GM18508 (cell line): Measurements from ENCODE around the gene MTHFS.
A peak's percentile ranks its signal among the peaks of the same experiment; 100 is the strongest.
"Not testable (repeated sequence)": the region's sequence is repeated elsewhere in the genome, so short reads cannot be mapped to it uniquely, and the experiment has no call there.

Experiments used
- ATAC-seq: cut with Tn5 transposase; IDR thresholded peaks from one replicate; pipeline ENCODE4 v1.9.1; 2021; ENCODE audit warnings: moderate number of reproducible peaks; ENCODE audit not compliant: insufficient read depth, unreplicated experiment

MTHFS gene

GRCh38 chr15:79916502-79917132 lies 19.8 kb upstream of the MTHFS start:
- ATAC-seq, result no peak

DNA sequence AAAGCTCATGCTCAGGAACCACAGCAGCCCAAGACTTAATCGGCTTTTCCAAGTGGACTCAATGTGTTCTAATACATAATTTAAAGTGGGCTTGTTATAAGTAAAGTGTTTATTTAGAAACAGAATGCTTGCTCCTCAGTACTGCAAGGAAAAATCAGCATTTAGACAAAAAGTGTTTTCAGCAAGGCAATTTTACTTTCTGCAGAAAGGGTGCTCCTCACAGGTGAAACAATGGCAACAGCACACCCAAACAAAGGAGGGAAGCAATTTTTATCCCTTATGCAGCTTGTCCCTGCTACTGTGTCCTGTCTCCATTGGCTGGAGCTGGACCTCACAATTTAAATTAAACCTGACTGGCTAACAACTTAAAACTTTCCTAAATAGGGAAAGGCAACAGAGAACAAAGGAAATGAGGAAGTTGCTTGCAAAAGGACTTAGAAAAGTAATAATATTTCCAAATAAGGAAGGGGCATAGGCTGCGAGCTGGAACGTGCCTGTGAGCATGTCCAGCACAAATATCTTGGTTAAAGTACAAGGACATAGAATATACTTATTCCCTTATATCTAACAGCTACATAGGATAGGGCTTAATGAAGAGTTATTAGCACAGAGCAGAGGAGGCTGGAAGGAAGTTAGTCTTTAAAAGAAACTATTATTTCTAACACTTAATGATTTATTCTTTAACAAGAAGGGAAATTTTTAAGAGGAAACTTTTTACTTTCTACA lies 19.1 kb upstream of the MTHFS start:
- ATAC-seq, result not testable (repeated sequence)

DNA sequence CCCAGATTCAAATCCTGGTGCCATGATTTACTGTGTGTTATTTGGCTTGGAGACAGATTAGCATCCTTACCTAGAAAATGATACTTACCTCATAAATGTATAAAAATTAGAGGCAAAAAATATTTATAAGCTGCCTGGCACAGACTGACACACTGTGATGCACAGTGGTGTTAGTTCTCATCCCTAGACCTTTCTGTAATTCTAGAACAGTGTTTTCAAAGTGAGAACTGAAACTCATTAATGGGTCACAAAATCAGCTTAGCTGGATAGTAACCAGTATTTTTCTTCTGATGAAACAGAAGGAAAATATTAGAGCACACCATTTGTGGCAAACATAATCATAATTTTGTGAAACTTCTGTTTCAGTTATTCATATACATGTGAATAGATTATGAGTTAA lies 17.9 kb upstream of the MTHFS start:
- no peak for ATAC-seq

DNA sequence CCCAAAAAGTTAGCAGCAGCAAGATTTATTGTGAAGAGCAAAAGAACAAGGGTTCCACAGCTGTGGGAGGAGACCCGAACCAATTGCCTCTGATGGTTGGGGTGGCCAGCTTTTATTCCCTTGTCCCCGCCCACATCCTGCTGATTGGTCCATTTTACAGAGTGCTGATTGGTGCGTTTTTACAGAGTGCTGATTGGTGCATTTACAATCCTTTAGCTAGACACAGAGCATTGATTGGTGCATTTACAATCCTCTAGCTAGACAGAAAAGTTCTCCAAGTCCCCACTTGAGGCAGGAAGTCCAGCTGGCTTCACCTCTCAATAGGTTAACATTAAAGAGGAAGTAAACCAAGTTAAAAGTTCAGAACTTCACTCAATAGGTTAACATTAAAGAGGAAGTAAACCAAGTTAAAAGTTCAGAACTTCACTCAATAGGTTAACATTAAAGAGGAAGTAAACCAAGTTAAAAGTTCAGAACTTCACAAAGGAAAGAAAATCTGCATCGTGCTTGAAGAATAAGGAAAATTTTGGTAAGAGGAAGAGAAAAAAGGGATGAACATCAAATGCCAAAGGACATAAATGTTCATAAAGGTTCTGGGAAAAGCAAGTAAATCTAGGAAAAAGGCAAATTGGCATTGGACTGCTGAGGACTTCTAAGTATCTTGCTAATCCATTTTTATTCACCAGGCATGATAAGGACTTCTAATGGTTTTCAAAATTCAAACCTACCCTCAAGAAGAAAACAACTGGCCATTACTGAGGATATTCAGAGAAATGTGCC lies 12.9 kb upstream of the MTHFS start:
- ATAC-seq, result not testable (repeated sequence)

DNA sequence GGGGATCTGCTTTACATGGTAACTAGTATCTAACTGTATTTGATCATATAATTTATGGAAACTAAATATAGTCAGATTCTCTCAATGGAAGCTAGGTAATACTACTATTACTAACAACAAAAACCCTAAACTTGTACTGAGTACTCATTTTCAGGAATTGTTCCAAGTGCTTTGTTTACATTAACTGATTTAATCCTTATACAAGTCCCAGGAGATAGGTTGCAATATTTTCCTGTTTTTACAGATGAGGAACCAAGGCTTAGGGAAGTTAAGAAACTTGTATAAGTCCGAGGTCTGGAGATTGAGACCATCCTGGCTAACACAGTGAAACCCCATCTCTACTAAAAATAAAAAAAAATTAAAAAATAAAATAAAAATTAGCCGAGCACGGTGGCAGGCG lies 7.5 kb upstream of the MTHFS start:
- ATAC-seq, result no peak

- no peak for ATAC-seq
Measured at GRCh38 chr15:79903626-79904025, 6.8 kb upstream of the MTHFS start.

GRCh38 chr15:79903144-79903543 lies 6.3 kb upstream of the MTHFS start:
- no peak for ATAC-seq

DNA sequence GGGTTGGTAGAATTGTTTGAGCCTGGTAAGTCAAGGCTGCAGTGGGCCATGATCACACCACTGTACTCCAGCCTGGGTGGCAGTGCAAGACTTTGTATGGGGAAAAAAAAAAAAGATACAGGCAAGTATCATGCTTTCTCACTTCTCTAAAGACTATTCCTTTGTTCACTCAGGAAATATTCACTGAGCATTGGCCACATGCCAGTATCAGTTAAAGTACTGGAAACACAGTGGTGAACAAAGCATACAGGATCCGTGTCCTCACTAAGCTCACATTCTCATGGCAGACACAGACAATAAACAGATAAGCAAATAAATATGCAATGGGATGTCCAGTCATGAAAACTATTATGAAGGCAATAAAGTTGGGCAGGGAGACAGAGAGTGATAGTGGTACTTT lies 5.1 kb upstream of the MTHFS start:
- ATAC-seq, result no peak

DNA sequence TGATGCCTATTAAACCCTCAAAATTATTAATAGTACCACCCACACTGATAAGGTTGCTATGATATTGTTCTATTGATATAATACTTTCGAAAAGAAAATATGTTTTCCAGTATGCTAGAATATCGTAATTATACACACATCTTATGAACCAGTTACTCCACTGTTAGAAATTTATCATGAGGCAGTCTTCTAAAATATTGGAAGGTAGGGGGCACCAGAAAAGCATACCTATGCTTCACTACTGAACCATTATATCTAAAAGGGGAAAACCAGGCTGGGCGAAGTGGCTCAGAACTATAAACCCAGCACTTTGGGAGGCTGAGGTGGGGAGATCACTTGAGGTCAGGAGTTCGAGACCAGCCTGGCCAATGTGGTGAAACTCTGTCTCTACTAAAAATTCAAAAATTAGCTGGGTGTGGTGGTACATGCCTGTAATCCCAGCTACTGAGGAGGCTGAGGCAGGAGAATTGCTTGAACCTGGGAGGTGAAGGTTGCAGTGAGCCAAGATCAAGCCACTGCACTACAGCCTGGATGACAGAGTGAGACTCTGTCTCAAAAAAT lies 4.1 kb upstream of the MTHFS start:
- not testable (repeated sequence) for ATAC-seq

DNA sequence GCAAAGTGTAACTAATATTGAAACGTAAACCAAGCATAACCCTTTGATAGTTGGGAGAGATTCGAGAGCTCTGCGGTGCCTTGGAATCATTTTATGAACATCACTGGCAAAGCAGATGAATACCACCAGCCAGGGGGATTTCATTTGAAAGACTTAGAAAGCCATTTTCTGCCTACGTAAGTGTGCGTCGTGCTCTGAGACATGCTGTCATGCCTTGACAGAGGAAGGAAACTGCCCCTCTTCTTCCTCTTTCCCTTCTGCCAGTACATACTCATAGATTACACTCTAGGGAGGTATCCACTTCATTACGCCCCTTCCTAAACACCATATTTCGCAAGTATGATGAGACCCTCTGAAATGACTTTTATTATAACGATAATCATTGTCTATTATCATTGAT lies 3.3 kb upstream of the MTHFS start:
- no peak for ATAC-seq

DNA sequence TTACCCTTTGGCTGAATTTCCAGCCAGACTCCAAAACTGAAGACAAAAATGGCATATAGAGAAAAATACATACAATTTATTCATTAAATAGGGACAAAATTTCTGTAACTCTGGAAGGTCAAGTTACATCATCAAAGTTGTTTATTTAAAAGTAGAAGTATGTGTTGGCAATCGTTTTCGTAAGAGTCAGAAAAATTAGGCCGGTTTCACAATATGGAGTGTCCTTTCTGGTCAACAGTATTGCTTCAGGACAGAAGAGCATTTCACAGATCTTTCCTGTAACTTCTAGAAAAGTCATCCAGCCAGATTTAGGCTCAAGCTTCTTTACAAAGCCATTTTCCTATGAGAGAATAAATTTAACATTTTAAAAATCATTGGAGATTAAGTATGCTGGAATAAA lies 2.0 kb upstream of the MTHFS start:
- ATAC-seq, result not testable (repeated sequence)

DNA sequence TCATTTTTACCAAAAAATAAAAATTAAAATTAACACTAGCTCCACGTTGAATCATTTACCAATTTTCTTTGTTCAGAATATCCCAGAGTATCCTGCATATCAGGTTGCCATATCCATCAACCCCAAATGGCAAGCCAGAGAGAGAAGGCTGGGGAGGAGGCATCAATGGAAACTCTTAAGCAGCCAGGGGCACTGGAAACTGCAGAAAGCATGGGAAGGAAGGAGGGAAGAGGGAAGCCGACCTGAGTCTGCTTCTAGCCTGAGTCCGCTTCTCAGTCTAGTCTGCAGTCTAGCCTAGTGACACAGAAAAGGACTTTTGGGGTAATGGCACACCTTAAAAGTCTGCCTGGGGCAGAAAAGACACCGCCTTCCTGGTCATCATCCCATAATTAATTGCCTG lies 1.6 kb upstream of the MTHFS start:
- ATAC-seq, result no peak

DNA sequence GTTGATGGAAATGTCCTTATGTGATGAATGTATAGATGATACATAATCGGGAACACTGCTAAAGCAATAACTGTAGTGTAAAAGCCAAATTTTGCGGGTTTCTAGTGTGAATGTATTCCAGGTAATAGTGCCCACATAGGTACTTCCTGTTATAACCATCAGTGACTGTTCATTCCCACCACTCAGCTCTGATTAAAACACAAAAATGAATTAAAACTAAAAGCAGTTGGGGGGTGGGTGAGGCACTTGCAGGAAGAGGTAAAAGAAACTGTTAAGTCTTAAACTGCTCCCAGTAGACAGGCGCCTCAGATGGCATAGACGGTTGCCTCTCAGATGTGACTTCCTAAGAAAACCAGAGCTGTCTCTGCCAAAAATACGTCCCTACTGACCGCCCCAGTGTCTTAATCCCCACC lies 893 bp upstream of the MTHFS start:
- ATAC-seq, result no peak

- ATAC-seq, result no peak
Measured at GRCh38 chr15:79897380-79897678, 515 bp upstream of the MTHFS start.

DNA sequence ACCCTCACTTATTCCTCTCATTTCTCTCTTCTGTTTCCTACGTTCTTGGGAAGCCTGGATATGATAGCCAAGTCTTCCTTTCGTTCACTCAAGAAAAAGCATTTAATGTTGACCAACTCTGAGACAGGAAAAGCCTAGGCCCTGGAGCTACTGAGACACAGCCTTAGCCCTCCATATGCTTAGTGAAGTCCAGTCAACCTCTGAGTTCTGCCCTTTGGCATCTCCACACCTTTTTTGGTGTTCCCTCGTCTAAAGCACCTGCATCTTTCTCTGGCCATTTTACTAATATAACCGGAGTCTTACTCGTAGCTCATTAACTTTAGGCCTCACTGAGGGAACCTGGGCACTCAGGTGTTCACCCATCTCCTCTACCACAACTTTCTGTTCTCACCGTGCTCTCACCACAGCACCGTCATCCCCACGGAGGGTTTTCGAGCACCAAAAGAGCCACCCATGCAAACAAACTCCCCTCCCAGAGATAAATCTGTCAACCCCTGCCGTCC lies 632 bp downstream of the MTHFS start:
- peak; percentile 39 for ATAC-seq

DNA sequence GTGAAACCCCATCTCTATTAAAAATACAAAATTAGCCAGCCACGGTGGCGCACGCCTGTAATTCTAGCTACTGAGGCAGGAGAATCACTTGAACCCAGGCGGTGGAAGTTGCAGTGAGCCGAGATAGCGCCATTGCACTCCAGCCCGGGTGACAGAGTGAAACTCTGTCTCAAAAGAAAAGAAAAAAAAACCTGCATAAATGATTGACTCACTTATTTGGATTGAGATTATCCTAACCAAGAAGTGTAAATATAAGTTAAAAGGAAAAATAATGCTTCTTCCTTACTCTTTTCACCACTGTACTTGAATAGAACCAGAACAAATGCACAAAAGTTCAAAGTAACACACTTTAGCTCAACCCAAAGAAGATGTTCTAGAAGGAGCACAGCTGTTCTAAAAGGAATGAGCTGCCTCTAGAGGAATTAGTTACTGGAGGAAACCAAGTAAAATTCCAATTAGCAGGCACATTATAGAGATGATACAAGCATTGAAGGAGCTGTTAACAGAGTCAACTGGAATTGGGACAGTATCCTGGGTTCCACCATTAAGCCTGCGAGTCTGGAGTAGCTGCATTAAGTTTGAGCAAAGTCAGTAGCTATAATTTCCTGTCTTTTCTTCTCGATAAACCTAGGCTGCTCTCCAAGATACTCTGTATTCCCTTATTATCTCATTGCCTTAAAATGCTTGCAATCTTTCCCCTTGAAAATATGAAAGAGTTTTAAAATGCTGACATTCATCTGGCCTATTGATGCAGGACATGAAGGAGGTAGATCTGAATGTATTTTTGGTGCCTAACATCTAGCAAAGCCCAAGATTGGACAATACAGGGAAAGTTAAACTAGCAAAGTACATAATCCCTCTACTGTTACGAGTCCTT lies 9.5 kb downstream of the MTHFS start:
- no peak for ATAC-seq

DNA sequence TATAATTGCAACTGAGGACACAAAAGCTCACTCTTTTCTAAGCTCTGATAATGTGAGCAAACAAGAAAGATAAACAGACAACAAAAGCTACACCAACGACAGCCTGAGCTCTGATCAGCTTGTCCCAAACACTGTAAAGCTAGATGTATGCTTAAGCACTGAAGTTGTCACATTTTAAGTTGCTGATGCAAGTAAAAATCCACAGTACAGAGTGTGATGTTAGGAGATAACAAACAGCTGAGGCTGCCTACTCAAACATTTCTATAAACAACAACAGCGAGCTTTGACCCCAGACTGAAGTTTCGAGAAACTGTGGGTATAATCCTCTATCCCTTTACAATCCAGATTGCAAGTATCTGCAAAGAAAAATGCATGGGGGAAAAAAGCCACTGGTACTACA lies 10.7 kb downstream of the MTHFS start:
- ATAC-seq, result no peak

DNA sequence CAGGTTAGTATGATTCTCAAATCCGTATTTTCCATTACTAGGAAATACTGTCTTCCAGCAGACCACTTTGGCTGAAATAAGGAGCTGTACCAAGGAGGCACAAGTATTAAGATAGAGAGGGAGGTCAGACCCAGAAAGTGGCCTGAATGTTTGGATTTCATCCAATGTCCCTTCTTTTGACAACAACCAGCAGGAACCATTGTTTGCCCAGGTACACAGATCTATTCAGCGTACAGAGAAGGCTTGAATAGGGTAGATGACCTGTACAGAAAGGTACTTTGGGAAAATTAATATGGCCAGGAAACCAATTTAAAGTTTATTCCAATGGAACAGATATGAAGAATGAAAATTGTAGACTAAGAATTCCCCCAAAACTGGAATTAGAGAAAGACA lies 12.6 kb downstream of the MTHFS start:
- ATAC-seq, result no peak

DNA sequence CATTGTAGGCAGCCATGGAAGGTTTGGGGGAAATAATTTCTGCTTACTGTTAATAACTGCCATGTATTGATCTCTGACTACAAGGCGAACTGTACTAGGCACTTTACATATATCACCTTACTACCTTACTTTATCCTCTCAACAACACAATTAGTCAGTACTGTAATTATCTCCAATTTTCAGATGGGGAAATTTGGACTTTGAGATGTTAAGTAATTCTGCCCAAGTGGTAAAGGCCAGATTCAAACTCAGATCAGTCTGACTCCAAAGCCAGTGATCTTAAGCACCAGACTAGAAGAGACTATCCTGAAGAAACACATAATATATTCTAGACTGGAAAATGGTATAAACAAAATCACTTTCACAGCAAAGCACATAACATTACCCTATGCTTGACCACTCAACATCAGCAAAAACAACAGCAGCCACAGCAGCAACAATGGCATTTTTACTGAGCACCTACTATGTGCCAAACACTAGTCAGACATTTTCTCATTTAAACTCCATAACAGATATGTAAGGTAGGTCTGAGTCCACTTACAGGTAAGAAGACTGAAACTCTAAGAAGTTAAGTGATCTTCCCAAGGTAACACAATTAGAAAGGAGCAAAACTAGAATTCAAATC lies 13.1 kb downstream of the MTHFS start:
- no peak for ATAC-seq

DNA sequence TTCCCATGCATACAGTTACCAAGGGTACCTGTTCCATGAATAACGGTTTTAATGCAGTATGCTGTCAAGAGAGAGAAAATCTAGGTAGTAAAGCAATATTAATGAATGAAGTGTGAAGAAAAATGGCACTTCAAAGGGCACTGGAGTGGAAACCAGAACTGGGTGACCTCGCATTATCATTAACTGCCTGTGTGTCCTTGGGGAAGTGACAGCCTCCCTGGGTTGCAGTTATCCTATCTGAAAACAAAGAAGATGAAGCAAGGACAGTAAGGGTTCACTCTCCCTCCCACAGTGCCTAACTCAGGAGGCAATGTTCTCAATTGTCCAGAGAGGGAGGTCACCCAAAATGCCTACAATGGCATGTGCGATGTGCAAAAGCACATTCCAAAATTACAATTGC lies 15.1 kb downstream of the MTHFS start:
- no peak for ATAC-seq
